GM12801 (cell line): ENCODE measurements around the gene LTBP2.

Experiments used
- TF ChIP-seq, protein P1 (sequence below): IDR thresholded peaks from one replicate; pipeline ENCODE4 v1.5.1; 2011; ENCODE audit warnings: control low read depth; ENCODE audit not compliant: insufficient read length; ENCODE audit errors: extremely low read depth

Gene LTBP2

DNA sequence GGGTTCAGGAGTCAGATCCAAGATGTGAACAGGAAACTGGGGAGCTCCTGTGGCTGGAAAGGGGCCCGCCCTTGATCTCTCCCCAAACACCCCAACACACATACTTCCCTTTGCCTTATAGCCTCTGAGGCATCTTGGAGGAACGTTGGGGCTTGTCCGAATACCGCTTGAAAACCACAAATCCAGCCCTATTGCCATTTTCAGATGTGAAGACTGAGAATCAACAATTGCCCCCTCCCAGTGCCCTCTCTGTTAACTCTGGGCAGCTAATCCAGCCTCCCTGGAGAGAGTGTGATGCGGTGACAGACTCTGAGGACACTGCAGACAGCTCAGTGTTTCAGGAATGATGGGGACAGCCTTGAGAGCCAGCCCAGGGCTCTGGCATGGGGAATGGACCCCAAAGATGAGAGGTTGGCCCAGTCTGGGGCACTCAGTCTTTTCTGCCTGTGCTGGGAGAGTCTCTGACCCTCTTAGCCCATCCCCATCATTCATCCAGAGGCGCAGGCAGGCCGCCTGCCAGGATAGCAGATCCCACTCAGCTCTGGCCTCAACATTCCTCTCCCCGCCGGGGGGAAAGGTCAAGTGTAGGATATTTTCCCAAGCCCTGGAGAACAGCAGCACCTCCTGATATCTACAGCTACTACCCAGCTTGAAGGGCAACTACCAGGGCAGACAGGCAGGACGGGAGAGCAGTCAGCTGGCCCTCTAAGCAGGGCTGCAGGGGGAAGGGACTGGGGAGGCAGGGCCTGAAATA lies 24.6 kb upstream of the LTBP2 start:
- TF ChIP-seq, protein P1, sequence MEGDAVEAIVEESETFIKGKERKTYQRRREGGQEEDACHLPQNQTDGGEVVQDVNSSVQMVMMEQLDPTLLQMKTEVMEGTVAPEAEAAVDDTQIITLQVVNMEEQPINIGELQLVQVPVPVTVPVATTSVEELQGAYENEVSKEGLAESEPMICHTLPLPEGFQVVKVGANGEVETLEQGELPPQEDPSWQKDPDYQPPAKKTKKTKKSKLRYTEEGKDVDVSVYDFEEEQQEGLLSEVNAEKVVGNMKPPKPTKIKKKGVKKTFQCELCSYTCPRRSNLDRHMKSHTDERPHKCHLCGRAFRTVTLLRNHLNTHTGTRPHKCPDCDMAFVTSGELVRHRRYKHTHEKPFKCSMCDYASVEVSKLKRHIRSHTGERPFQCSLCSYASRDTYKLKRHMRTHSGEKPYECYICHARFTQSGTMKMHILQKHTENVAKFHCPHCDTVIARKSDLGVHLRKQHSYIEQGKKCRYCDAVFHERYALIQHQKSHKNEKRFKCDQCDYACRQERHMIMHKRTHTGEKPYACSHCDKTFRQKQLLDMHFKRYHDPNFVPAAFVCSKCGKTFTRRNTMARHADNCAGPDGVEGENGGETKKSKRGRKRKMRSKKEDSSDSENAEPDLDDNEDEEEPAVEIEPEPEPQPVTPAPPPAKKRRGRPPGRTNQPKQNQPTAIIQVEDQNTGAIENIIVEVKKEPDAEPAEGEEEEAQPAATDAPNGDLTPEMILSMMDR, result no peak

DNA sequence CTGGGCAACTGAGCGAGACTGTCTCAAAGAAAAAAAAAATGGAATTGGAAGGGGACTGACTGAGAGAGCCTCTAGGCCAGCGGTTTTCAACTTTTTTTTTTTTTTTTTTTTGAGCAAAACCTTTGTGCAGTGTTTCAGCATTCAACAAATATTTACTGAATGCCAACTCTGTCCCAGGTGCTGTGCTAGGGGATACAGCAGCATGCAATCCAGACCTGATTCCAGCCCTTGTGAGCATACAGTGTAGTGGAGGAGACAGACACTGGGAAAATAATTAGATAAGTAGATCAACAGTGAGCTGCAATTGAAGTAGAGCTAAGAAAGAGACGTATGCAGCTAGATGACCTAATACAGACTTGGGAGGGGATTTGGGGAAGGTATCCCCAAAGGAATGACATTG lies 23.8 kb upstream of the LTBP2 start:
- TF ChIP-seq, protein P1, result no peak

DNA sequence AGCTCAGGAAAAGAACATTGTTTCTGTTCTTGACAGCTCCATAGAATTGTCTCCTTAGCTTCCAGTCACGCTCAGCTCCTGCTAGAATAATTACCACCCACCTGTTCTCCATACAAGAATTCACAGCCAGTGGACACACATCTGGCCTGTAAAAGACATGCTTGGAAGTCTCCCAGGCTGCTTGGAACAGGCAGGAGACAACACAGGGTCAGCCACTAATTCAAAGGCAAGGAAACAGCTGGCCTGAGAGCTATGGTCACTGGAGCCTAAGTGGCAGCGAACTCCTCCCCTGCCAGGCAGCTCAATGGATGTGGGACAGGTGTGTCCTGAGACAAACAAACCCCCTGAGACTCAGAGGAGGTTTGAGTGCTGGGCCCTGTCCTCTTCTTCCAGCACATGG lies 22.9 kb upstream of the LTBP2 start:
- TF ChIP-seq, protein P1, result no peak

DNA sequence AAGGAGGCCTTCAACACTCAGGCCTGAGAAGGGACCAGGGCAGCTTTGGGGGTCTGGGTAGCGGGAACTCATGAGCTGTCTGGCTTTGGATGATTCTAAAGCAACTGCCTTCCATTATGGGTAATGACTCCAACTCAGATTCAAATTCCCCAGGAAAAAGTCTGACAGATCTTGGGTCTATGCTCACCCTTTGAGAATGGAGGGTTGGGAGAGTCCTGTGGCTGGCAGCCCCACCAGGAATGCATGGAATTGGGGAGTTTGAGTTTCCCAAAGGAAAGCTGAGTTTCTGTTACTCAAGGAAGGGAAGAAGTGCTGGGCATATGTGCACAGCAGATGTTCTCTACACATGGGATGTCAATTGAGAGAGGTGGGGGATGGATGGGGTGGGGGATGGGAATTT lies 22.4 kb upstream of the LTBP2 start:
- TF ChIP-seq, protein P1, result no peak

DNA sequence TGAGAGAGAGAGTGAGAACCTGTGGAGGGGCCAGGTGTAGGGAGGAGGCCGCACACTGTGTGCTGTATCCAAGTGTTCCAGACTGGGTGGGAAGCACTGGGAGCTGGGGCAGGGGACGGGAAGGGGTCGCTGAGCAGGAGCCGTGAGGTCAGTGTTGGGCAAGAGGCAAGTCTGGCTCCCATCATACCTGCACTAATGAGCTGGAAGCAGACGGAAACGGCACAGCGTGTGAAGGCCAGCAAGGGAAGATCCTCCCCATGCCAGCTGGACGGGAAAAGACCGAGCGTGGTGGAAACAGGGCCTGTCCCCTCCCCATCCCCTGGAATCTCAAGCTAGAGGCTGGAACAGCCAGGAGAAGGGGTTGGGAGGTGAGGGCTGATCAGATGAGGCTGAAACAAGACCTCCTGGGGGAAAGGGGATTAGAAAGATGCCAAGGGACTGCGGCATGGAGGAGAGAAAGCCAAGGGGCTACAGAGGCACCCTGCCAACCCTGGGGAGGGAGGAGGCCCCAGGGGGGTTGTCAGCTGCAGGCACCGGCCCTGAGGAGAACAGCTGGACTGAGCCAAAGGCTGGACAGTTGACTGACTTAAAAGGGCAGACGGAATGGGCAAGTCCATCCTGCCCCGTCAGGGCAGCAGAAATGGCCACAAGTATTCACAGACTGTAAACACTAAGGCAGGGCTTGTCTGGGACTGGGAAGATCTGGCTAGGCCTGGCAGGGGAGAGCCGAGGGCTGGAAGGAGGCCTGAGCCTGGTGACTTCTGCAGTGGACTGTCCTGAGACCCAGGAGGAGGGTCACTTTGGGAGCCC lies 19.0 kb upstream of the LTBP2 start:
- TF ChIP-seq, protein P1, result no peak

DNA sequence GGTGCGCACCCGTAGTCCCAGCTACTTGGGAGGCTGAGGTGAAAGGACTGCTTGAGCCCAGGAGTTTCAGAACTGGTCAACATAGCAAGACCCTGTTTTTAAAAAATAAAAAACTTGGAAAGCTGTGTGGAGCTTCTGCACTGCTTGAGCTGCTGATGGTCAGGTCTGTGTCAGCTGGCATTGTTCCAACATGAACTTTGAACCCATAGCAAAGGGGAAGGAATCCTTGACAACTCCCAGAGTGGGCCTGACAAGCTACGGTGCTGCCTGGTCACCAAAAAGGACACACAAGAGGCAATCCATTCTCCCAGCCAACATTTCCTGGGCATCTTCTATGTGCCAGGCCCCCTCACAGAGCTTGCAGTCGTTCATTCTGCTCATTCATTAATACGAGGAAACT lies 16.4 kb upstream of the LTBP2 start:
- TF ChIP-seq, protein P1, result no peak

DNA sequence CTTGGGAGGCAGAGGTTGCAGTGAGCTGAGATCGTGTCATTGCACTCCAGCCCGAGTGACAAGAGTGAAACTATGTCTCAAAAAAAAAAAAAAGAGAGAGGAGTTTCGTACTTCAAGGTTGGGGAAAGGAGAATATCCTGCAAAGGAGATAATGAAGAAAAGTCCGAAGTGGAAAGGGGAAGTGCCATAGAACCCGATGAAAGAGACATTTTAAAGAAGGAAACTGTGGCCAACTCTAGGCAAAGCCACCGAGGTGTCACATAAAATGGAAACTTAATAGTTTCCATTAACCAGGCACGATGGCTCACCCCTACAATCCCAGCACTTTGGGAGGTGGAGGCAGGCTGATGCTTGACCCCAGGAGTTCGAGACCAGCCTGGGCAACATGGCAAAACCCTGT lies 15.0 kb upstream of the LTBP2 start:
- TF ChIP-seq, protein P1, result no peak
